HG03469 (cell line): ENCODE results near the gene ANAPC4.

ENCODE experiments used
- ATAC-seq: cut with Tn5 transposase; IDR thresholded peaks from one replicate; pipeline ENCODE4 v1.9.1; 2021; ENCODE audit warnings: mild to moderate bottlenecking, moderate library complexity, moderate number of reproducible peaks; ENCODE audit not compliant: unreplicated experiment

Gene ANAPC4

DNA sequence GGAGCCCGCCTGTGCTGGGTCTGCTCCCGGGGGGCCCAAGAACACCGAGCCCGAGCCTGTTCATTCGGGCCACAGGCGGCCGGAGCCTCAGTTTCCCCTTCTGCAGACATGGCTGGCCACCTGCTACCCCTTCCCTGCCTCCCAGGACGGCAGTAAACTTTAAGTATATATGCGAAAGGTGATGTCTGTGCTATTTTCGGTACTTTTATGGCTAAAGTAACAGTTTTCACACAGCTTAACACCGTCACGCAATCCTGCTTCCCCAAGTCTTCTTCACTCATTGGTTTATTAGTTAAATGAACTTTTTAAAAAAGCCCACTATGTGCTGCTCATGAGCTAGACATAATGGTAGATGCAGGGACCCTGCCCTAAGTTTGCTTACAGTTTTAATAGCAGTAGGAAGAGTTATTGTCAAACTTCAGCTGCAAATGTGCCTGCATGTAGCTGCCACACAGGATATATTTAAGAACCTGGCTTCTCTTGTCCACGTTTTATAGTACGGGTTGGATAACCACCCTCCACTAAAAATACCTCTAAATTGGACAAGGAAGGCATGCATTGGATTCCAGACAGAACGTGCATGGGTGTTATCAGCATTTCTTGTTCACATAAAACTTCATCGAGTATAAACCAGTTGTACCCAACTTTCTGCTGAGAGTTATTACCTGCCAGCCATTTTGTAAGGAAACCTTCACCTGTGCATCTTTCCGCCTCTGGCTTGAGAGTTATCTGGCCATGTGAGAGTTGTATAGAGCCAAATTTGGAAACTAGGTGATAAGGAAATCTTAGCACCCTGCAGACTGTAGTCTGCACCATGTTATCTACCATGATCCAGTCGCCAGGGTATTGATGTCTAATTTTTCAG lies 741 bp downstream of the ANAPC4 start:
- ATAC-seq = no peak

DNA sequence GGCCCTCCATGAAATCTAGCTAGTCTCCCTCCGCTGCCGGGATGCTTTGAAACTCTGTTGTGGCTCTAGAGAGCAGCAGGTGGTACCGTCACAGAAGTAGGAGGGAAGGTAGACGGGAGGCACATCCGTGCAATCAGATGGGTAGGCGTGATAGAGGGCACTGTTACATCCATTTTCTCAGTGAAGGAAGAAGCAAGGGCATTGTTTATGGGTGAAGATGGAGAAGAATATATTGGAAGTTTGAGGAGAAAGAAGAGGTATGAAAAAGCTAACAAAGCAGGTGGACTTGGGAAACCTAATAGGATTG lies 1.3 kb downstream of the ANAPC4 start:
- ATAC-seq = no peak

DNA sequence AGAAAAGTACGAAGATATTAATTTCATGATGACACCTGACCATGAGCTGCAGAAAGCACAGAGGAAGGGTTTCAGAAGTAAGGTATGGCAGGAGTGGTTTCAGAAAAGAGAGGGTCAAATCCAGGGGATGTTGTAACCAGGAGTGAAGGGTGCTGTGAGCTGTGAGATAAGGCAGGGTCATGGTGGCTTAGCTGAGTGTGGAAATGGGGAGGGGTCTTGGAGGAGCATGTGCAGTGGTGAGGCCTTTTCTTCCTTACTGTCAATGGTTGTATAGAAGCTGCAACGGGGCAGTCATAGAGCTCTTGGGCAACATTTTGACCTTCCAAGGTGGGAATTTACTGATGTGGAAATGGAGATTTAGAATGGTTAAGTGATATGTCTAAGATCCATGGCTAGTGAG lies 2.5 kb downstream of the ANAPC4 start:
- no peak for ATAC-seq

DNA sequence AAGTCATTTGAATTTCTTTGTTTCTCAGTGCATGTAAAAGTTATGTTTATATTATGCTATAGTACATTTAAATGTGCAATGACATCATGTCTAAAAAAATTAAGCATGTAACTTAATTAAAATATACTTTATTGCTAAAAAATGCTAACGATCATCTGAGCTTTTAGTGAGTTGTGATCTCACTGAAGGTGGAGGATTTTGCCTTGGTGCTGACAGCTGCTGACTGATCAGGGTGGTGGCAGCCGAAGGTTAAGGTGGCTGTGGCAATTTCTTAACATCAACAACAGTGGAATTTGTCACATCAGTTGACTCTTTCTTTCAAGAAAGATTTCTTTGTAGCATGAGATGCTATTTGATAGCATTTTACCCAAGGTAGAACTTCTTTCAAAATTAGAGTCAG lies 6.6 kb downstream of the ANAPC4 start:
- ATAC-seq = no peak

DNA sequence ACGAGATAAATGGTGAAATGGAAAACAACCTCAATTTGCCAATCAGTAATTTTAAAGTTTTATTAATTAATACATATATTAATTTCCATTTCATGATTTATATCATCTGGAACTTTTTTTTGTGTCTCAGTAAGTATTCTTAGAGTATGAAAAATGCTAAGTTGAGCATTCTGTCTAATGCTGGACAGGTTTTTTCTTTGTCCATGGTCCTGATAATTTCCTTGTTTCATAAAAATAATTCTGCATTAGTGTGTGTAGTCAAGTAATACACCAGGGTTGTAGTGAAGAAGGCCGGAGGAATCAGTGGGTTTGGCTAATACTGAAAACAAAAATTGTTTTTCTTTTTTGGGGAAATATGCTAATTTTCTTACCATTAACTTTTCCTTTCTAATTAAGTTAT lies 9.9 kb downstream of the ANAPC4 start:
- ATAC-seq = no peak

DNA sequence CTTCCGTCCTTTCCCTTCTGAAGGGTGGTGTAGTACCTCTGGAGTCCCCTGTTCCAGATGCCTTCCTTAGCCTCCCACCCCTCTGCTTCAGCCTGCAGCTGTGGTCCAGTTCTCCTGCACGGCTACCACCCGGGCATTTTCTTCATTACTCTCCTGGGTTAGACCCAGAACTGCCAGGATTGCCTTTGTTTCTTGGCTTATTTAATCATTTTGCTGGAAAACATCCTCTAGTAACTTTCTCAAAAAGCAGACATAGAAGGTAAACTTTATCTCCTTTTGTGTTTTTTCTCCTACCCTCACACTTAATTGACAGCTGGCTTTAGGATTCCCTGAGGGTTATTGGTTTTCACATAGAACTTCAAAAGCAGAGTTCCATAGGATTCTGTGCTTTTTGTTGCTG lies 20.2 kb downstream of the ANAPC4 start:
- ATAC-seq = no peak

DNA sequence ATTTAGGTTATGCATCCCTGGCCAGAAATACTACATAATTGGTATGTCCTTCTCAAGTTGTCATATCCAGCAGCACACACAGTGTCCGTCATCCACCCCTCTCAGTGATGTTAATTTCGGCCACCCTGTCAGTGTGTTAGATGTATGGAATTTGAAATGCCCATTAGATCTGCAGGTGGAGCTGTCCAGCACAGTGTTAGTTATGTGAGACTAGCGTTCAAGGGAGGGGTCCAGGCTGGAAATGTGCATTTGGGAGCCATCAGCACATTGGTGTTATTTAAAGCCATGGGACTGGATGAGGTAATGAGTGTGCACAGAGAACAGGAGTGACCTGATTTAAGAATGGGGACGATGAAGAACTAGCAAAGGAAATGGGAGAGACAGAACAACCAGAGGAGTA lies 22.4 kb downstream of the ANAPC4 start:
- no peak for ATAC-seq

DNA sequence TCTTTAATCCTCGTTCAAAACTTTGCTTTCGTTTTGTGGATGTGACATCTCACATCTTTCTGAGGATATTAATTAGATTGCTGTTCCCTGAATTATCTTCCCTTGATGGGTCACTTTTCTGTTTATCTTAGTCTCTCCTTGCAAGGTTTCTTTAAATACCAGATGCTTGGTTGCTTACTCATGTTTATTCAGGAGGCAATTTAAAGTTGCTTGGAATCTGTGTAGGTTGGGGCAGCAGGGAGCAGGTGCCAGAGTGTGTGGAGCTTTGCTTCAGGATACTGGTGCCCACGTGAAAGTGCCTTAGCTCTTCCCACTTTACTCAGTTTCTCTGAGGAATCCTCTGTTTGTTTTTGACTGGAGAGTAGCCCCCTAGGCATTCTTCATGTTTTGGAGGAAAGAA lies 24.0 kb downstream of the ANAPC4 start:
- ATAC-seq = no peak

DNA sequence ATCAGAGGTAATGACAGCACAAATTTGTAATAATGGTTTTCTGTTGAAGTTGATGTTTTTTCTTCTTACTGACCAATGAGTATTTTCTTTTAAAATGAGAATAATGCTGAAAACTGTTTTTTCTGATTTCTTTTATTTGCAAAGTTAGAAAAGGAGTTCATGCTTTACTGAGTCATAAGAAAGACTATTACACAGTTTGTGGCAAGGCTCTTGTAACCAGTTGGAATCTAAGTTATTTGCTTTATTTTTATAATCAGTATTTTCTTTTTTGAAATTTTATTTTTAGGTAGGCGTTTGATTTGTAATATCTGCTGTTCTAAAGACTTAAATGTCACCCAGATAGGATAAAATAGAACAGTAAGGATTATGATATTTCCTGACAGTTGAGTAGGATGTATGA lies 25.5 kb downstream of the ANAPC4 start:
- ATAC-seq = no peak

DNA sequence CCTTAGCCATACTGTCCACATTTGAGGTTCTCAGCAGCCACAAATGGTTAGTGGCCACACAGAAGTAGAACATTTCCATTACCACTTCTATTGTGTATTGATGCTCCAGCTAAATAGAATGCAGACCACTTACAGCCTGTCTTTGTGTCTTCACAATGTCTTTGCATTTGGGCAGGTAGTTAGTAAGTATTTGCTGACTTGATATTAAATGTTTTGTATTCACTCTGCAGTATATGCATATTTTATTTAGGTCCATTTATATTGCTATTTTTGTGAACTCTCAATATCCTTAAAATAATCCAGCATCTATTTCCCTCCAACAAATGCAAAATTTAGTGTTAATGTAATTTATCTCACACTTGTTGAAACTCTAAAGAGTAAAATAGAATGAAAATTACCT lies 26.6 kb downstream of the ANAPC4 start:
- no peak for ATAC-seq

DNA sequence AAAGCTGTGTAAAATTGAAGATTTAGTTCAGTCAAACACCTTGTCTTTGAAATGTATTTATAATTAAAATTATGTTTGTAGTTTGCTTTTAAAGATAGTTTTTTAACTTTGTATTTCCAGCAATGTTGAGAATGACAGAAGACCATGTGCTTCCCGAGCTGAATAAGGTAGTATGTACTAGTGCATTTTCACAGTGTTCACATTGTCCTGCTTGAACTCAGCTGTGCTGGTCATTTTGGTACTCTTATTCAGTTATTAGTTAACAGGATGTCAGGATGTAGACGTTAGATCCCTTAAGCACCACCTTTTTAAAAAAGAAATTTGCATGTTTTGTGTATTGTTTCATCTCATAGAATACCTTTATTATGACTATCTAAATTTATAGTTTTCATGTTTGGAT lies 28.4 kb downstream of the ANAPC4 start:
- ATAC-seq = no peak

DNA sequence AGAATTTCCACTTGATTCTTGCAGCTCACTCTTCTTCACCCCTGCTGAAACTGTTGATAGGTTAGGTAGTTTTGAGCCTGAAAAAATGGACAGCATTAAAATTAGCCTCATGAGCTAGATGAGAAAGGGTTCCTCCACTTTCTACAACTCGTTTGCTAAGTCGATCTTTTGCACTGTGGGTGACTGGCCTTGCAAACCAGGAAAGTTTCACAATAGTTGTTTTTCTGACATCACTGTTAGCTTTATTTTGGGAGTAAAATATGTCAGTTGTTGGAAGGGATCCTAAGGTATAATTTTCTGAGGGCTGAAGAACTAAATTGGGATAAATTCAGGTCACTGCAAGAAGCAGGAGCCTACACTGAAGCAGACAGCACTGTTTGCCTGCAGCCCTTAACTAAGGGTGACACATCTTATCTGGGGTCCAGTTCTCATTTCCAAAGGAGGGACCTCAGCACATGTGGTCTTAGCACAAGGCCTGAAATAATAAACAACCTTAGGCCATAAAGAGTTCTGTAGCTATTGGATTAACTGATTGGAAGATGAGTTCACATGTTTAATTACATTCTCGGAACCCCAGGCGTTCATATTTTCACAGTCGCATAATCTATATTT lies 29.1 kb downstream of the ANAPC4 start:
- no peak for ATAC-seq

DNA sequence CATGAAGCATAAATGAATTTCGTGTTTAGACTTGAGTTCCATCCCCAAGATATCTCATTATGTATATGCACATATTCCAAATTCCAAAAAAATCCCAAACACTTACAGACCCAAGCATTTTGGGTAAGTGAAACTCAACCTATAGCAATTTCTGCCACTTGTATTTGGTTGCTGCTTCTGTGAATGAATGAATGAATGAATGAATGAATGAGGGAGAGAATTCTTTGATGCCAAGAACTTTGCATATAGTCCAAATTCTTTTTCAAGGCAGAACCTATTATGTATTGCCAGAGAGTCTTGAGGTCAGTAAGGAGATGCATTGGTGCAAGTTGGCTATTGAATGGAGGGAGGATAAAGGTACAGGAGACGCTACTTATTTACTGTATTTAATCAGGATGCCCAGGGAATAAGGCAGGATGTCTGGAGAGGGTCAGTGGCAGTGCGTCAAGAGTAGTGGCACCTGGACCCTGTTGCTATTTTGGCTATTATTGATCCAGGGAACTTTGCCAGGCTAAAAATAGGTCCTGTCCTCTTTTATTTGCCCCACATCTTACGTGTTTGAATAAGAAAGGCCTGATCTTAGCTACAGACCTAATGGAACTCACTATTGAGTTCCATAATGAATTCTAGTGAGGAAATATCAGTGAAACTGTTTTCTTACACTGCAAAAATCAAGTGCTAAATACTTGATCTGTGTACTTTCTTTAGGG lies 33.9 kb downstream of the ANAPC4 start:
- ATAC-seq = no peak

DNA sequence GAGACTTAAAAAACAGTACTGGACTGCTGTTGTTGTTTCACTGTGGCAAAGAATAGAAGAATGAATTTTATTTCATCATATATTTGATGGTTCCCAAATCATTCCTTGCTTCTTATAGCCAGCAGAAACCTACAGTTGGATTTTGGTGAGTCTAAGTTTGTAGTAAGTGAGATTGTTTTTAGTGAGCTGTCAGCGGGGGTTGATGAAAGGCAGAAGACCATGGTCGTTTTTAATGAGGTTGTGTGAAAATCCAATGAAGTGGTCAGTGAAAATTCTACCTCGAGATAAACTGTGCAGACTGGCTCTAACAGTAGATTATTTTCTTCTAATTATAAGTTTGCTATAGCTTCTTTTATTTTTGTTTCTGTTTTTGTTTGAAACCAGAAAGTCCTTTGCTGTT lies 36.2 kb downstream of the ANAPC4 start:
- no peak for ATAC-seq

DNA sequence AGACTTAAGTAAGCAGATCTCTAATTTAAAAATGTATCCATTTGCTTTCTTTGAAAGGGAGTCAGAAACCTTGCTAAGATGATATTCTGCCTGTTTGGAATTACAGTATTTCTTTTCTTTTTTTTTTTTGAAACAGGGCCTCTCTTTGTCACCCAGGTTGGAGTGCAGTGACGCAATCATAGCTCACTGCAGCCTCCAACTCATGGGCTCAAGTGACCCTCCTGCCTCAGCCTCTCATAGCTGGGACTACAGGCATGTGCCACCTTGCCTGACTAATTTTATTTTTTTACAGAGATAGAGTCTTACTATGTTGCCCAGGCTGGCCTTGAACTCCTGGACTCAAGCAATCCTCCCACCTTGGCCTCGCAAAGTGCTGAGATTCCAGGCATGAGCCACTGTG lies 40.0 kb downstream of the ANAPC4 start:
- ATAC-seq = no peak

DNA sequence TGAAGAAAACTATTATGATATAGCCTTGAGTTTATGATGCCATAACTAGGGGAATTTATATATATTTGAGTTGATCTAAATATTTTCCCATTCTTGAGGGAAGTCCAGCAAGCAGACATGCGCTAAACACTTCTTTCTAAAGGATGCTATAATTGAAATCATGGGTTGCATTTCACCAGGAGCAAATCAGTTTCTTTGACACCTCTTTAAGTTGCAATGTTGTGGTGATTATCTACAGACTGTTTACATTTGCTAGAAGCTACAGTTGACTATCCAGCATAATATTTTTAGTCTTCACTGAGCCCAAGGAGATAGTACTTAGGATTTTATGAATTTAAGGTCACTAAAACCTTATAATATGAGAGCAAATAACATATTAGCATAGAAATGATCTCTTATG lies 43.9 kb downstream of the ANAPC4 start:
- ATAC-seq = no peak

DNA sequence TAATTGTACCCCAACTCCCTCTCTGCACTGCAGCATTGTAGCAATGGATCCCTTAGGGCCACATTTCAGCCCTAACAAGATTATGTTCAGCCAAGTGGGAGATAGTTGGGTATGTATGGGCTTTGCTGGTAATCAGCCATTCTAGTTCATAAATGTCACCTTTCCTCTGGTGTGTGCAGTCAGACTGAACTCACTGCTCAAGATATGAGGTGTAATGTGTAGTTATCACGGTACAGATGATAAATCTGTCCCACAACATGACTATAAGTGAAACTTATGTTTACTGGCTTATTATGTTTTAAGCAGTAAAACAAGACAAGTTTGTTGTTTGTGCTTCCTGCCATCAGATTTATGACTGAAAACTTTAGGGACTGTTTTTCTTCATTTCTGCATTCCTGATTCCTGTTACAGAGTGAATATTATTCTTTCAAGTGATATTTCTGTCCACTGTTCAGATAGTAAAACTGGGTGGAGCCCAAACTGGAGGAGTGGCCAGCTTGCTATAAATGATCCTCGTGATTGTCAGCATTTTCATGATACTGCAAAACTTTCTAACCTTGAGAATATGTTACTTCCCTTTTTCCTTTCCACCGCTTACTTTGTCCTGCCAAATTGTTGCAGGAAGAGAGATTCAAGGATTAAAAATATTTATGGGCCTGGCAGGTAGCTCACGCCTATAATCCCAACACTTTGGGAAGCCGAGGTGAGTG lies 44.9 kb downstream of the ANAPC4 start:
- ATAC-seq = peak; percentile 42

DNA sequence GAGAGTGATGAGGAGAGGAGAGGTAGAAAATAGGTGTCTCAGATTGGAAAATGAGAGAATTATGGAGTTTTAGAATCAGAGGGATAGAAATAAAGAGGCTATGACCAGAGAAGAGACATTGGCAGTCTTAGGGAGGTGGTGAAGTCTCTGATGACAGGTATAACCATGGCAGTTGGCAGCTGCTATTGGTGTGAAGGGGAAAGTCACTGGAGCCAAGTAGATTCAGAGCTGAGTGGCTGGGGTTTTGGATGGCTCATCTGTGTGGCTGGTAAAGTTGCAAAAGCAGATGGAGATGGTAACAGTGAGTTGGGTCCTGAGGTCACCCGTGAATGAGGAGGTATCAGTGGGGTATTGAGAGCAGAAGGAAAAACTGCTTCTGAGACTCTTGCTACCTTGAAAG lies 46.5 kb downstream of the ANAPC4 start:
- no peak for ATAC-seq

DNA sequence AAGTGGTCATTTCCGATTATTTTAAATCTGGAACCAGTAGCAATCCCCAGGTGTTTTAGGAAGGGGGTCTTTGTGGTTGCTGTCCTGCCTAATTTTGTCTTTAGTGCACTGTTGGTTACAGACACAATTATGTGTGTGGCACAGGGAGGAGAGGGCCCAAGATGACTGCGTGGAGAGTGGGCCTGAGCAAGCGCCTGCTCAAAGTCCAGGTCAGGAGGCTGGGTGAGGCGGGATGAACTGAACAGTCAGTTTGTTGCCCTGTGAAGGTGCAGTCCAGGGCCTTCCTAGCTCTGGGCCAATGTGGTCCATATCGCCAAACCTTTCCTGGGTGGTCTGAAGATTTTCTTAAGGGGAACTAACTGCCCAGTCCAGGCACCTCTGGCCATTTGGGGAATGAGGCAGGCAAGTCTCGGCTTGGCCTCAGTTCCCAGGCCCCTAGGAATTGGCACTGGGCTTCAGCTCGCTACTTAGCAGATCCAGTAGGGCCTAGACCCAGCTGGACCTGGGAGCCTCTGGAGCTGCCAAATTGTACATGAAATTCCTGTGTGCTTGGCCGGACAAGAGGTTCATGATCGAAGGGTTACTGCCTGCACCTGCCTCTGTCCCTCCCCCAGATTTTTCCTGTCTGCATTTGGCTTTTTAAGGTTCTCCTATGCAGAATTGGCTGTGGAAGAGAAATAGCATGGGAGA lies 47.6 kb downstream of the ANAPC4 start:
- no peak for ATAC-seq

DNA sequence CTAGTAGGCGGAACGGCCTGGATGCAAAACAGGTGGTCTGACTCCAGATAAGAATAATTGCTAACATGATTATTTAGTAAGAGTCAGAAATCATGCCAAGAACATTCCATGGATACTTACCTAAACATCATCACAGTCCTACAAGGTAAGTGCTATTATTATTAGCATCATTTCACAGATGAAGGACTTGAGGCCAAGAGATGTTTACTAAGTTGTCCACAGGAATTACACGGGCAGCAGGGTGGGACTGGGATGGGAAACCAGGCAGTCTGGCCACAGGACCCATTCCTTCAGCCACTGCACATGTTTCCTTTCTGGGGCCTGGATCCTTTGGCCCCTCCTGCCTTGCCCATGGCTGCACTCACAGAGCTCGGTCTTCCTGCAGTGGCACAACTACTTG lies 48.3 kb downstream of the ANAPC4 start:
- no peak for ATAC-seq

DNA sequence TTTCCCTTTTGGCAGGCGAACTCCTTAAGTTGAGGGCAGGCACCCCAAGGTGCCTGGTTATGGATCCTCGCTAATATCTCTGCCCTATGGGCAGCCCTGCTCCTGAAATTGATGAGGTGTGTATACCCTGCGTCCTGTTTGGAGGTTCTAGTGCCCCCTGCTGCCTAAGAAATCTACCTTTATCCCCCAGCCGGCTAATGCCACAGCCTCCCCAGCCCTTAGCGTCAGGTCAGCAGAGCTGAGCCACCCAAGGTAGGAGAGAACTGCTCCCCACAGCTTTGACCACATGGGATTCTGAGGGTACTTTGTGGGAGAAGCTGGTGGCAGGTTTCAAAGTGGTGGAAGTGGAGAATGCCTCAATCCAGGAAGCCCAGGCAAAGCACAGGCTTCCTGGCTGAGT lies 50.8 kb downstream of the ANAPC4 start:
- no peak for ATAC-seq
